B cell (primary cell): ENCODE data around the gene CCDC136. TPM values are rescaled to one million over a fixed set of nuclear protein-coding genes. Genes with fewer than 3 reads are reported as not detected.

Source experiments
- ATAC-seq: fragments of 200-7000 bp; cut with Tn5 transposase; one replicate; pipeline ENCODE4 v1.10.0; 2021; ENCODE audit warnings: low read depth, mild to moderate bottlenecking, moderate number of reproducible peaks, moderate library complexity
- CTCF ChIA-PET: fragments of 350-600 bp; sonication (Branson Sonifier 250); formaldehyde crosslinking; loops from one replicate; lab custom pipeline; 2021; ENCODE audit warnings: antibody characterized with exemption, inconsistent platforms; lab: Charles Lee
- POLR2A ChIA-PET: fragments of 350-600 bp; sonication (Branson Sonifier 250); formaldehyde crosslinking; loops from one replicate; lab custom pipeline; 2021; ENCODE audit warnings: antibody characterized with exemption; lab: Charles Lee
- DNase-seq: peaks from one replicate; pipeline ENCODE4 v3.0.0; 2013
- H2AFZ ChIP-seq: 2 replicates; pipeline ENCODE4 v1.6.1; 2012; ENCODE audit warnings: mild to moderate bottlenecking, low read depth, low read length; ENCODE audit not compliant: insufficient read depth, poor library complexity, severe bottlenecking
- H3K27ac ChIP-seq, 2 donors: 1 replicate in 1 of 2; 2 replicates in 1 of 2; pipeline ENCODE4 v1.5.1; 2012 to 2013; ENCODE audit warnings: low read length in 2 of 2, mild to moderate bottlenecking in 2 of 2, moderate library complexity in 1 of 2
- H3K27me3 ChIP-seq, 4 experiments: fragments of 200-600 bp in 1 of 4; sonication (generic) in 1 of 4; replicated peaks in 1 of 4; 1 replicate in 2 of 4; 2 replicates in 2 of 4; pipeline versions ENCODE4 v1.6.1 to v1.7.0; 2013 to 2016; ENCODE audit warnings: low read length in 3 of 4, mild to moderate bottlenecking in 2 of 4, mixed read lengths in 1 of 4, moderate library complexity in 1 of 4; ENCODE audit not compliant: insufficient read depth in 4 of 4, control insufficient read depth in 3 of 4; ENCODE audit errors: control extremely low read depth in 1 of 4
- H3K36me3 ChIP-seq, 2 experiments: replicated peaks in 1 of 2; 1 replicate in 1 of 2; 2 replicates in 1 of 2; pipeline versions ENCODE4 v1.6.1 to v1.7.1; 2013; ENCODE audit warnings: low read length in 1 of 2; ENCODE audit not compliant: insufficient read depth in 2 of 2, control insufficient read depth in 1 of 2; ENCODE audit errors: control extremely low read depth in 1 of 2, extremely low read depth in 1 of 2
- H3K4me1 ChIP-seq, 2 donors: fragments of 200-600 bp in 1 of 2; sonication (generic) in 1 of 2; 1 replicate in 1 of 2; 2 replicates in 1 of 2; pipeline versions ENCODE4 v1.5.1 to v1.6.1; 2013 to 2017; ENCODE audit warnings: low read length in 2 of 2; ENCODE audit not compliant: control insufficient read depth in 2 of 2, insufficient read depth in 2 of 2
- H3K4me2 ChIP-seq: replicated peaks from 2 replicates; pipeline ENCODE3; 2012; ENCODE audit warnings: mild to moderate bottlenecking, low read depth, low read length; ENCODE audit not compliant: poor library complexity, severe bottlenecking
- H3K4me3 ChIP-seq, 5 experiments: fragments of 200-600 bp in 1 of 5; sonication (generic) in 1 of 5; 1 replicate in 3 of 5; 2 replicates in 2 of 5; pipeline versions ENCODE4 v1.5.1 to v1.7.0; 2011 to 2016; ENCODE audit warnings: low read length in 4 of 5, mild to moderate bottlenecking in 4 of 5, low read depth in 2 of 5, control low read depth in 1 of 5, moderate library complexity in 1 of 5; ENCODE audit not compliant: insufficient read depth in 1 of 5; ENCODE audit errors: control extremely low read depth in 1 of 5, extremely low read depth in 1 of 5
- H3K79me2 ChIP-seq: fragments of 200-600 bp; sonication (generic); one replicate; pipeline ENCODE4 v1.6.0; 2016; ENCODE audit warnings: low read length; ENCODE audit not compliant: control insufficient read depth, insufficient read depth
- H3K9ac ChIP-seq: fragments of 200-600 bp; sonication (generic); 2 replicates; pipeline ENCODE4 v1.6.1; 2017; ENCODE audit warnings: mild to moderate bottlenecking, low read length, moderate library complexity
- H3K9me3 ChIP-seq, 3 donors: one replicate each; pipeline versions ENCODE4 v1.6.1 to v1.7.1; 2013; ENCODE audit warnings: low read length in 2 of 3; ENCODE audit not compliant: control insufficient read depth in 2 of 3, insufficient read depth in 1 of 3; ENCODE audit errors: control extremely low read depth in 1 of 3
- H4K20me1 ChIP-seq: 2 replicates; pipeline ENCODE4 v1.6.0; 2012; ENCODE audit warnings: mild to moderate bottlenecking, low read length; ENCODE audit not compliant: insufficient read depth, control insufficient read depth, poor library complexity, severe bottlenecking
- H3K27ac Mint-ChIP-seq: one replicate; pipeline ENCODE4 v1.8.0; 2021; ENCODE audit warnings: mixed read lengths
- H3K27me3 Mint-ChIP-seq: one replicate; pipeline ENCODE4 v1.8.0; 2021; ENCODE audit warnings: mixed read lengths
- H3K4me1 Mint-ChIP-seq: one replicate; pipeline ENCODE4 v1.8.0; 2021; ENCODE audit warnings: mixed read lengths
- H3K4me3 Mint-ChIP-seq: one replicate; pipeline ENCODE4 v1.8.0; 2021; ENCODE audit warnings: mixed read lengths
- H3K9me3 Mint-ChIP-seq: one replicate; pipeline ENCODE4 v1.8.0; 2022; ENCODE audit warnings: mixed read lengths; ENCODE audit not compliant: insufficient read depth
- CTCF ChIP-seq: fragments of 200-600 bp; IDR thresholded peaks from one replicate; pipeline ENCODE4 v1.8.0; 2022; ENCODE audit warnings: antibody characterized with exemption, mild to moderate bottlenecking
- EZH2 ChIP-seq: IDR thresholded peaks from 2 replicates; pipeline ENCODE4 v1.6.1; 2012; ENCODE audit warnings: borderline replicate concordance, low read depth, mild to moderate bottlenecking, moderate library complexity, low read length; ENCODE audit not compliant: insufficient read depth, poor library complexity, severe bottlenecking
- WGBS: methylation state at CpG from one replicate; pipeline ENCODE4 v1.1.5; 2013; ENCODE audit warnings: missing lambda C conversion rate; ENCODE audit not compliant: insufficient coverage; 5-methylcytosine and 5-hydroxymethylcytosine counted together
- intact Hi-C: fragments of 100-400 bp; cut with micrococcal nuclease; formaldehyde crosslinking; loops from one replicate; pipeline ENCODE4 v1.10.0; 2022
- polyA plus RNA-seq: library from polyadenylated mRNA; depleted of rRNA; stranded (reverse); fragments of >200 nt; gene quantifications from 2 replicates; pipeline ENCODE4 v1.2.3, GENCODE V29; 2012
- total RNA-seq, 2 donors: library from RNA; stranded (reverse); fragments of 120-200 nt in 1 of 2; gene quantifications; 1 replicate in 1 of 2; 2 replicates in 1 of 2; pipeline versions ENCODE4 v1.2.3 to v1.2.4, GENCODE V29; 2013 to 2022

CCDC136 gene
- total and polyA plus RNA-seq, 2 donors (not counting 1 experiment from before 2014, with no cell fraction given) = 2.2 to 13.9 TPM

GRCh38 chr7:128821724-128822123 lies 30.0 kb downstream of the CCDC136 start:
- H3K4me3 Mint-ChIP-seq = no peak overlapping the region
- CTCF ChIA-PET = no interaction called here
- ATAC-seq = no peak

GRCh38 chr7:128826512-128826911 lies 34.7 kb downstream of the CCDC136 start:
- TF ChIP-seq CTCF = no peak
- no peak for TF ChIP-seq EZH2
- ChIA-PET POLR2A (no interaction called here), CTCF (no interaction called here)
- H3K79me2 ChIP-seq = no peaks in the 10 kb centered on the region
- Mint-ChIP-seq H3K27me3 (peaks cover 40% of the 10 kb centered on the region), H3K4me3 (no peak overlapping the region), H3K27ac (no peak overlapping the region), H3K4me1 (peaks cover 17% of the 10 kb centered on the region), H3K9me3 (no peaks in the 10 kb centered on the region)
- no peak overlapping the region for H3K9ac ChIP-seq
- no peak overlapping the region for H3K4me2 ChIP-seq
- H4K20me1 ChIP-seq = no peaks in the 10 kb centered on the region
- H2AFZ ChIP-seq = no peak overlapping the region
- H3K27me3 ChIP-seq = peaks cover 0 to 39% (median 18%) of the 10 kb centered on the region in 4 experiments
- intact Hi-C loops = no loop called here
- 92% methylated on average over 3 of the region's 4 CpGs for WGBS
- ATAC-seq (no peak), DNase-seq (no peak)
- peaks cover 0 to 7% (median 0%) of the 10 kb centered on the region in 3 donors for H3K9me3 ChIP-seq
- no peak overlapping the region for H3K27ac ChIP-seq
- peaks cover 22 to 23% of the 10 kb centered on the region in 2 donors for H3K4me1 ChIP-seq
- H3K4me3 ChIP-seq = no peak overlapping the region
- no peaks in the 10 kb centered on the region for H3K36me3 ChIP-seq

More at GRCh38 chr7:128821724-128822123, 30.0 kb downstream of the CCDC136 start:
- no peak overlapping the region for H3K27ac ChIP-seq
- TF ChIP-seq EZH2 (no peak), CTCF (no peak)
- H3K79me2 ChIP-seq = no peaks in the 10 kb centered on the region
- Mint-ChIP-seq H3K27me3 (peaks cover 9% of the 10 kb centered on the region), H3K9me3 (no peaks in the 10 kb centered on the region), H3K4me1 (no peaks in the 10 kb centered on the region), H3K27ac (no peak overlapping the region)
- H3K9ac ChIP-seq = no peak overlapping the region
- WGBS = 100% methylated on average over 3 of the region's 4 CpGs
- no peak overlapping the region for H3K4me3 ChIP-seq
- DNase-seq = no peak
- POLR2A ChIA-PET = no interaction called here
- no peaks in the 10 kb centered on the region for H3K36me3 ChIP-seq
- no peaks in the 10 kb centered on the region for H3K9me3 ChIP-seq
- H3K27me3 ChIP-seq = peaks cover 0 to 5% (median 0%) of the 10 kb centered on the region in 4 experiments
- no peaks in the 10 kb centered on the region for H4K20me1 ChIP-seq
- no peaks in the 10 kb centered on the region for H3K4me1 ChIP-seq
- no peak overlapping the region for H2AFZ ChIP-seq
- no peak overlapping the region for H3K4me2 ChIP-seq
- intact Hi-C loops = no loop called here
